GM13977 (cell line): ENCODE results near the gene DYRK1B.

Experiments used
- DNase-seq: peaks from one replicate; pipeline ENCODE4 v3.0.0; 2012; ENCODE audit warnings: low spot score
- in situ Hi-C: fragments of 300-500 bp; cut with MboI; formaldehyde crosslinking; loops from one replicate; pipeline ENCODE4 v1.12.0; 2022; ENCODE audit warnings: low sequenced_read_pairs, low pct_unique_long_range_greater_than_20kb, mixed read lengths, inconsistent platforms; ENCODE audit not compliant: unreplicated experiment
- TF ChIP-seq, protein P1 (sequence below): IDR thresholded peaks from 2 replicates; pipeline ENCODE4 v1.5.1; 2012; ENCODE audit warnings: mild to moderate bottlenecking, control low read depth; ENCODE audit not compliant: insufficient read depth; ENCODE audit errors: extremely low read depth, missing control alignments

DYRK1B gene

DNA sequence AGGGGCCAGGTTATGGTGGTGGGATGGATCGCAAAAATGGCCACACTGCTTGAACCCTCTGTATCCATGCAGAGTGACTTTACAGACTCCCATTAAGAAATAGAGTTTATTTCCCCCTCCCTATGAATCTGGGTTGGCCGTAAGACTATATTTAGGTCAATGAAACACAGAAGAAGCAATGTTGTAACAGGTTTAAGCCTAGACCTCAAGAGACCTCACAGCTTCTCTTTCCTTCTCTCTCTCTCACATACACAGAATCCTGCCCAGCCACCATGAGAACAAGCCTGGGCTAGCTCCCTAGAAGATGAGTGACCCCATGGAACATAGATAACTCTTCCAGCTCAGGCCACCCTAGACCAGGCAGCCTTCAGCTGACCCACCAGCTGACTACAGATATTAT, 33.2 kb upstream of the DYRK1B start:
- DNase-seq, result no peak
- in situ Hi-C loops, result no loop called here
- TF ChIP-seq, protein P1, sequence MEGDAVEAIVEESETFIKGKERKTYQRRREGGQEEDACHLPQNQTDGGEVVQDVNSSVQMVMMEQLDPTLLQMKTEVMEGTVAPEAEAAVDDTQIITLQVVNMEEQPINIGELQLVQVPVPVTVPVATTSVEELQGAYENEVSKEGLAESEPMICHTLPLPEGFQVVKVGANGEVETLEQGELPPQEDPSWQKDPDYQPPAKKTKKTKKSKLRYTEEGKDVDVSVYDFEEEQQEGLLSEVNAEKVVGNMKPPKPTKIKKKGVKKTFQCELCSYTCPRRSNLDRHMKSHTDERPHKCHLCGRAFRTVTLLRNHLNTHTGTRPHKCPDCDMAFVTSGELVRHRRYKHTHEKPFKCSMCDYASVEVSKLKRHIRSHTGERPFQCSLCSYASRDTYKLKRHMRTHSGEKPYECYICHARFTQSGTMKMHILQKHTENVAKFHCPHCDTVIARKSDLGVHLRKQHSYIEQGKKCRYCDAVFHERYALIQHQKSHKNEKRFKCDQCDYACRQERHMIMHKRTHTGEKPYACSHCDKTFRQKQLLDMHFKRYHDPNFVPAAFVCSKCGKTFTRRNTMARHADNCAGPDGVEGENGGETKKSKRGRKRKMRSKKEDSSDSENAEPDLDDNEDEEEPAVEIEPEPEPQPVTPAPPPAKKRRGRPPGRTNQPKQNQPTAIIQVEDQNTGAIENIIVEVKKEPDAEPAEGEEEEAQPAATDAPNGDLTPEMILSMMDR, result no peak

DNA sequence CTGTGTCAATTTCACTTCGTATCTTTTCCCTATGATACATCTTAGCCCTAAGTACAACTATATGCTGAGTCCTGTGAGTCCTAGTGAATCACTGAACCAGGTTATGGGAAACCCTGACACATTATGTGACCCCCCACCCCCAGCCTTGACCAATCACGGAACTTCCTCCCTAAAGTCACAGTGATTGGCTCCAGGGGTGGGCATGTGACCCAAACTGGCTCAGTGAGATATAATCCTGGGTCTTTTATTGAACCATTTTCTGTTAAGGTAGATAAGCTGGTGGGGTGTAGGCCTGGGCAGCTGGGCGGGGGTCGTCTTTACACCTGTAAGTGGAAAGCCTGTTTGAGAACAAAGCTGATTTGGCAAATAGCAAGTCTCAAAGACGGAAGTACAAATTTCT, 32.0 kb upstream of the DYRK1B start:
- in situ Hi-C loops, result no loop called here
- TF ChIP-seq, protein P1, result no peak
- no peak for DNase-seq

DNA sequence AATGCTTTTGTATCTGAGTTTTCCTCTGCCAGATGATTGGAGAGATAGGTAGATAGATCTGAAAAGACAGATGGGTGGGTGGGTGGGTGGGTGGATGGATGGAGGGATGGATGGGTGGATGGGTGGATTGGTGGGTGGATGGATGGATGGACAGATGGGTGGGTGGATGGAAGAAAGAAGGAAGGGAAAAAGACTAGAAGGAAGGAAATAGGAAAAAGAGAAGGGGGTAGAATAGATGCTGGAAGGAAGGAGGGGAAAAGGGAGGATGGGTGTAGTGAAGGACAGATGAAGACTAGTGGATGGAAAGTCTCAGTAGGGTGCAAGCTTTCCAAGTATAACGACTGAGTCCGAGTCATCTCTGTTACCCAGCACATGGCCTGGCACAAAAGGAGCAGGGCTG, 31.2 kb upstream of the DYRK1B start:
- TF ChIP-seq, protein P1, result no peak
- in situ Hi-C loops, result no loop called here
- DNase-seq, result no peak

GRCh38 chr19:39864118-39864517, 30.2 kb upstream of the DYRK1B start:
- TF ChIP-seq, protein P1, result no peak
- no peak for DNase-seq
- in situ Hi-C loops, result no loop called here

DNA sequence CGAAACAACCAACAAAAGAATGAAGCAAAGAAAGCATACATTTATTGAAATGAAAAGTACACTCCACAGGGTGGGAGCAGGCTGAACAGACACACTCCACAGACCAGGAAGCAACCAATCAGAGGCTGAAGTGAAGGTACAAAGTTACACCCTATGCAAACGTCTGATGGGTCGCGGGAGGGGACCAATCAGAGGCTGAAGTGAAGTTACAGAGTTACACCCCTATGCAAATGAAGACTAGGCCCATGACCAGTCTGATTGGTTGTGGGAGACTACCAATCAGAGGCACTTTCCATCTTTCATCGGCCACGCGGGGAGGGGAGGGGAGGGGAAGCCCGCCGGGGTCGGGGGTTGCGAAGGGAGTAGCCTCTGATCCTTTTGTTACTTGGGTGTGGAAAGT, 24.6 kb upstream of the DYRK1B start:
- in situ Hi-C loops, result no loop called here
- DNase-seq, result no peak
- TF ChIP-seq, protein P1, result no peak

DNA sequence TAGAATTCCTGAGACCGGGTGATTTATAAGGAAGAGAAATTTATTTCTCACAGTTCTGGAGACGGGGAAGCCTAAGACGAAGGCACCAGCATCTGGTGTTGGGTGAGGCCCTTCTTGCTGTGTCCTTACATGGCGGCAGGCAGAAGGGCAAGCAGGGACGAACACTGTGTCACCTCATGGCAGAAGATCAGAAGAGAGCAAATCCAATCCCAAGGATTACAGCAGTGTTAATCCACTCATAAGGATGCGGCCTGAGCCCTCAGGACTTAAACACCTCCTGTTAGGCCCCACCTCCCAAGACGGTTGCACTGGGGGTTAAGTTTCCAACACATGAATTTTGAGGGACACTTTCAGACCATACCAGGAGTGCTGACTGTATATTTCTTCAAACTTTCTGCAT, 18.9 kb upstream of the DYRK1B start:
- TF ChIP-seq, protein P1, result no peak
- no peak for DNase-seq
- in situ Hi-C loops, result no loop called here

- in situ Hi-C loops, result no loop called here
Measured at GRCh38 chr19:39850892-39851291, 16.9 kb upstream of the DYRK1B start.

More at GRCh38 chr19:39850892-39851291, 16.9 kb upstream of the DYRK1B start:
- TF ChIP-seq, protein P1, result no peak
- no peak for DNase-seq
